HCT116 (cell line): ENCODE data around the gene TMPRSS9. TPM values are rescaled to one million over a fixed set of nuclear protein-coding genes. Genes with fewer than 3 reads are reported as not detected.

ENCODE experiments used
- ATAC-seq: fragments of 200-7000 bp; cut with Tn5 transposase; 2 replicates; pipeline ENCODE4 v1.9.1; 2020; ENCODE audit warnings: mild to moderate bottlenecking, moderate library complexity
- BruUV-seq: library from RNA; stranded (reverse); fragments of 400-500 nt; replicated peaks from 2 replicates; lab custom pipeline; 2021; lab: Mats Ljungman, UMichigan
- CTCF ChIA-PET: fragments of 300-600 bp; sonication (Branson Sonifier 250); formaldehyde crosslinking; loops from one replicate; lab custom pipeline; 2021; ENCODE audit warnings: antibody characterized with exemption; lab: Charles Lee
- POLR2A ChIA-PET: fragments of 300-600, 350-600 bp; sonication (Branson Sonifier 250); formaldehyde crosslinking; loops from one replicate; lab custom pipeline; 2021; ENCODE audit warnings: antibody characterized with exemption; lab: Charles Lee
- RAD21 ChIA-PET, 2 experiments: fragments of 300-600 bp; sonication (Branson Sonifier 250); formaldehyde crosslinking; loops; one replicate each; lab custom pipeline; 2023; ENCODE audit warnings: low total read pairs in 2 of 2; ENCODE audit not compliant: uncharacterized antibody in 2 of 2, unreplicated experiment in 2 of 2, low non-redundant PET in 1 of 2; lab: Charles Lee
- DNase-seq: peaks from one replicate; pipeline ENCODE4 v3.0.0-alpha.2; 2010; ENCODE audit warnings: low read depth, low spot score
- H2AFZ ChIP-seq: fragments of 200-600 bp; shearing (Covaris generic), sonication (generic); 2 replicates; pipeline ENCODE4 v1.6.1; 2017; ENCODE audit warnings: low read depth, mixed run types, mixed read lengths, antibody characterized with exemption, low read length; ENCODE audit not compliant: poor library complexity, severe bottlenecking
- H3K27ac ChIP-seq: 2 replicates; pipeline ENCODE4 v1.5.1; 2012; ENCODE audit warnings: low read depth, low read length
- H3K27me3 ChIP-seq: fragments of 200-600 bp; sonication (generic); 2 replicates; pipeline ENCODE4 v1.6.1; 2016; ENCODE audit warnings: mixed run types, low read length, mixed read lengths; ENCODE audit not compliant: insufficient read depth
- H3K36me3 ChIP-seq, 2 experiments: fragments of 200-500 bp in 1 of 2; fragments of 200-600 bp in 1 of 2; sonication (Bioruptor generic) in 1 of 2; sonication (generic) in 1 of 2; 2 replicates each; pipeline versions ENCODE4 v1.5.1 to v1.6.1; 2014 to 2016; ENCODE audit warnings: low read length in 2 of 2, inconsistent platforms in 1 of 2, mixed read lengths in 1 of 2, mixed run types in 1 of 2; ENCODE audit not compliant: insufficient read depth in 2 of 2, control insufficient read depth in 1 of 2
- H3K4me1 ChIP-seq, 2 experiments: fragments of 200-600 bp in 1 of 2; sonication (generic) in 1 of 2; 2 replicates each; pipeline versions ENCODE4 v1.5.1 to v1.6.1; 2012 to 2017; ENCODE audit warnings: low read length in 2 of 2, inconsistent platforms in 1 of 2, mild to moderate bottlenecking in 1 of 2, mixed read lengths in 1 of 2, mixed run types in 1 of 2, moderate library complexity in 1 of 2; ENCODE audit not compliant: insufficient read depth in 2 of 2, control insufficient read depth in 1 of 2
- H3K4me2 ChIP-seq: fragments of 200-600 bp; sonication (generic); 2 replicates; pipeline ENCODE4 v1.6.1; 2017; ENCODE audit warnings: mixed run types, low read length, mixed read lengths
- H3K4me3 ChIP-seq, 2 experiments: fragments of 200-600 bp in 1 of 2; sonication (generic) in 1 of 2; replicated peaks in 1 of 2; 2 replicates each; pipeline ENCODE4 v1.5.1; 2011 to 2016; ENCODE audit warnings: low read length in 2 of 2, control low read depth in 1 of 2, low read depth in 1 of 2, mild to moderate bottlenecking in 1 of 2, mixed read lengths in 1 of 2, mixed run types in 1 of 2
- H3K79me2 ChIP-seq: fragments of 200-600 bp; sonication (generic); 2 replicates; pipeline ENCODE4 v1.6.1; 2017; ENCODE audit warnings: mild to moderate bottlenecking, mixed run types, low read length, moderate library complexity, mixed read lengths; ENCODE audit not compliant: insufficient read depth
- H3K9ac ChIP-seq: fragments of 200-600 bp; sonication (generic); 2 replicates; pipeline ENCODE4 v1.6.1; 2016; ENCODE audit warnings: low read length, mixed read lengths
- H3K9me2 ChIP-seq: fragments of 200-600 bp; sonication (generic), shearing (Covaris generic); 2 replicates; pipeline ENCODE4 v1.6.1; 2017; ENCODE audit warnings: mixed run types, mild to moderate bottlenecking, moderate library complexity; ENCODE audit not compliant: insufficient read depth
- H3K9me3 ChIP-seq, 2 experiments: fragments of 200-500 bp in 1 of 2; fragments of 200-600 bp in 1 of 2; sonication (Bioruptor generic) in 1 of 2; sonication (generic) in 1 of 2; 2 replicates each; pipeline ENCODE4 v1.6.1; 2014 to 2017; ENCODE audit warnings: low read length in 2 of 2, mixed read lengths in 2 of 2, inconsistent platforms in 1 of 2, low read depth in 1 of 2, mild to moderate bottlenecking in 1 of 2, mixed run types in 1 of 2, moderate library complexity in 1 of 2; ENCODE audit not compliant: control insufficient read depth in 1 of 2, insufficient read depth in 1 of 2
- H4K20me1 ChIP-seq: fragments of 200-600 bp; sonication (generic), shearing (Covaris generic); 2 replicates; pipeline ENCODE4 v1.6.1; 2017; ENCODE audit warnings: mixed run types, mild to moderate bottlenecking, moderate library complexity; ENCODE audit not compliant: insufficient read depth
- ATF3 ChIP-seq: IDR thresholded peaks from 2 replicates; pipeline ENCODE4 v1.6.1; 2012
- CBX3 ChIP-seq: IDR thresholded peaks from 2 replicates; pipeline ENCODE4 v1.6.1; 2012; ENCODE audit warnings: low read depth
- CEBPB ChIP-seq: IDR thresholded peaks from 2 replicates; pipeline ENCODE4 v1.6.1; 2012; ENCODE audit warnings: low read depth
- EGR1 ChIP-seq: IDR thresholded peaks from 2 replicates; pipeline ENCODE4 v1.6.1; 2012; ENCODE audit warnings: low read depth
- EZH2phosphoT487 ChIP-seq: fragments of 200-600 bp; IDR thresholded peaks from 2 replicates; pipeline ENCODE4 v1.6.1; 2018; ENCODE audit warnings: antibody characterized with exemption, borderline replicate concordance
- REST ChIP-seq: IDR thresholded peaks from 2 replicates; pipeline ENCODE4 v1.6.1; 2012; ENCODE audit warnings: low read depth
- TCF7L2 ChIP-seq: IDR thresholded peaks from 2 replicates; pipeline ENCODE4 v1.7.0; 2011; ENCODE audit warnings: borderline replicate concordance, inconsistent platforms; ENCODE audit not compliant: insufficient read depth, insufficient read length; ENCODE audit errors: extremely low read depth
- YY1 ChIP-seq: IDR thresholded peaks from 2 replicates; pipeline ENCODE4 v1.6.1; 2011; ENCODE audit warnings: low read length, low read depth, moderate library complexity, mild to moderate bottlenecking; ENCODE audit not compliant: insufficient replicate concordance; ENCODE audit errors: extremely low read depth
- ZFX ChIP-seq: fragments of 450-650 bp; IDR thresholded peaks from 2 replicates; pipeline ENCODE4 v1.6.1; 2017
- intact Hi-C: fragments of 100-400 bp; cut with micrococcal nuclease; formaldehyde crosslinking; loops from 2 replicates; pipeline ENCODE4 v1.10.0; 2022
- total RNA-seq: library from RNA; stranded (reverse); gene quantifications from one replicate; pipeline ENCODE4 v1.2.1, GENCODE V29; 2021; ENCODE audit not compliant: unreplicated experiment

The TMPRSS9 gene
- total RNA-seq, 1 experiment from 2014 or later: not detected

- H3K9me3 ChIP-seq: no peaks in the 10 kb centered on the region
- no peak for ATAC-seq
- no peak overlapping the region for H2AFZ ChIP-seq
- H4K20me1 ChIP-seq: no peaks in the 10 kb centered on the region
- DNase-seq: no peak
- CTCF ChIA-PET: no interaction called here
- POLR2A ChIA-PET: no interaction called here
- no peak overlapping the region for H3K4me3 ChIP-seq
- no peak overlapping the region for H3K9ac ChIP-seq
- no peak overlapping the region for H3K27ac ChIP-seq
- no peaks in the 10 kb centered on the region for H3K79me2 ChIP-seq
- H3K36me3 ChIP-seq: no peaks in the 10 kb centered on the region; a peak in 1 of 4 replicates
- intact Hi-C loops: no loop called here
- H3K4me2 ChIP-seq: no peak overlapping the region
- H3K9me2 ChIP-seq: no peaks in the 10 kb centered on the region
- H3K27me3 ChIP-seq: peaks cover 4% of the 10 kb centered on the region; the same call in 1 of the 2 replicates
- H3K4me1 ChIP-seq: no peaks in the 10 kb centered on the region
- RAD21 ChIA-PET: no interaction called here
- TF ChIP-seq CEBPB (no peak), ZFX (no peak), EGR1 (no peak), TCF7L2 (no peak), YY1 (no peak), CBX3 (no peak), EZH2phosphoT487 (no peak), REST (no peak), ATF3 (no peak)
- BruUV-seq: no TSS peak
Measured at GRCh38 chr19:2357279-2358206, 2.5 kb upstream of the TMPRSS9 start.
